Measurements from ENCODE around the gene YWHAB.

YWHAB gene

DNA sequence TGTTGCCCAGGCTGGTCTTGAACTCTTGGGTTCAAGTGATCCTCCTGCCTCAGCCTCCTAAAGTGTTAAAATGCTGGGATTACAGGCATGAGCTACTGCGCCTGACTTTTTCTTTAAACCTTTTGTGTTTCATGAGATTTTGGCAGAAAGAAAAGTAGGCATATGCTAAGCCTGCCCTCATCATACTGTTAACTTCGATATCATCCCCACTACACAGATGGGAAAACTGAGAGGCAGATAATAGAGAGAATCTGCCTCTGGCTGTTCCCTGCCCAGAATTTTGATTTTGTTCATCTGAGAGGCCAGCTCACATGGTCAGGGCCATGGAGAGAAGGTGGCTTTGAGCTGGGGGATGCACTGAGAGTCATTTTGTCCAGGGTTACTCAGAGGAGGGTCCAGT is 31.9 kb downstream of the YWHAB start:
- no peak for DNase-seq

DNA sequence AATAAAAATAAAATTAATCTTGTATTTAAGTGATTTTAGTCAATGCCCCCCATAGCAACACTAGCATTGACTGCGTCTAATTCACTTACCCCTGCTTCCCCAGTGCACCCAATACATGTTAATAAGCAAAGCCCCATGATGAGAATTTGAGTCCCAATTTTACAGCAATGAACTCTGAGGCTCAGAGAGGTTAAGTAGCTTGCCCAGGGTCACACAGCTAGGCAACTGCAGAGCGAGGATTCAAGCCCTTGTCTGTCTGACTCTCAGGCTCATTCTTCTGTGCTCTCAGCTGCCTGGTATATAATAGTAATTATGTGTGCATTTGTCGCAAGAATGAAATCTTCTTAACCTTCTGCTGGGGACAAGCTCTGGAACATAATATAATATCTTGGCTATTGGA is 32.8 kb downstream of the YWHAB start:
- no peak for DNase-seq

DNA sequence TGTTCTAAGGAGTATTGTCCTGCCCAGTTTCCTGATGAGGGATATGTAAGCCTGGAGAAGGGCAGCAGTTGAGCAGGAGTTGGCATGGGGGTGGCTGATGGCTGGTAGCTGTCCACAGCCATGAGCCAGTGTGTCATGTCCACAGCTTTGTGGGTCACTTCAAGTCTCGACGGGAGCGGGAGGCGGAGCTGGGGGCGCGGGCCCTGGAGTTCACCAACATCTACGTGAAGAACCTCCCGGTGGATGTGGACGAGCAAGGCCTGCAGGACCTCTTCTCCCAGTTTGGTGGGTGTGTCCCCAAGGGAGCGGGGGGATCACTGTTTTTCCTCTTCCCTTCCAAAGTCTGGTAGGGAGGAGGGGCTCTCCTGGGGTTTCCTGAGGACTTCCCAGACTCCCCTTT is 33.3 kb downstream of the YWHAB start:
- no peak for DNase-seq

DNA sequence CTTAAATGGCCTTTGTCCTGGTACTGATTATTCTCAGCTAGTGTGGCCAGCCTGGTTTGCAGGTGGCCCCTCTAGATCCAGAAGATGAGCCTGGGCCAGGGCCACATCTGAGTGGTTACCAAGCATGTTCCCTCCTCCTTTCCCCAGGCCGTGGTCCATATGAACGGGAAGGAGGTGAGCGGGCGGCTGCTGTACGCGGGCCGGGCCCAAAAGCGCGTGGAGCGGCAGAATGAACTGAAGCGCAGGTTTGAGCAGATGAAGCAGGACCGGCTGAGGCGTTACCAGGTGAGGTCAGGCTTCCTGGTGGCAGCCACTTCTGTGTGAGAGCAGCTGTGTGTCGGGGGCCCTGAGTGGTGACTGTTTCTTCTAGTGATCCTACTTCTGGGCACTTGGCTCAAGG is 35.9 kb downstream of the YWHAB start:
- DNase-seq = no peak

DNA sequence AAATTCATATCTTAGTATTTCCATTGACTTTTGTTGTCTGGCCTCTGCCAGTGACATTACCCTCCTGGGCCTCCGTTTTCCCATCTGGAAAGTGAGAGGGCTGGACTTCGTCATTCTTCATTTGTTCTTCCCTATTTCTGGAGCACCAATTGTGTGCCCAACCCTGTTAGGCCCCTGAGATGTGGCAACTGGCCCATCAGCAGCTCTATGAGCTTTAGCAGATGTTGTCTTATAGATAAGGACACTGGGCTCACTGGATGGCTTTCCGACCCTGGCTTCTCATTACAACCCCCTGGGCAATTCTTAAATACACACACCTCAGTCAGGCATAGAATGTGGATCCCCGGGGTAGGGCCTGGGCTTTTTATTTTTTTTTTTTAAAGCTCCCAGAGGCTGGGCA is 39.0 kb downstream of the YWHAB start:
- no peak for DNase-seq

DNA sequence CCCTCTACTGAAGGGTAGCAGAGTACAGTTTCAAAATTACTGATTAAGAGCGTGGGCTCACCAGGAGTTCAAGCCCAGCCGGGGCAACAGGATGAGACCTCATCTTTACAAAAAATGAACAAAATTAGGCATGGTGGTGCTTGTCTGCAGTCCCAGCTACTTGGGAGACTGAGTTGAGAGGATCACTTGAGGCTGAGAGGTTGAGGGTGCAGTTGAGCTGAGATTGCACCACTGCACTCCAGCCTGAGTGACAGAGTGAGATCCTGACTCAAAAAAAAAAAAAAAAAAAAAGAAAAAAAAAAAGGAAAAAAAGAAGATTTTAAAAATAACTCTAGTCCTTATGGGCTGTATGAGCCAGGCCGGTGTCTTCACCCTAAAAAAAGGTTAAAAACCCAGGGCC is 43.1 kb downstream of the YWHAB start:
- DNase-seq = no peak

DNA sequence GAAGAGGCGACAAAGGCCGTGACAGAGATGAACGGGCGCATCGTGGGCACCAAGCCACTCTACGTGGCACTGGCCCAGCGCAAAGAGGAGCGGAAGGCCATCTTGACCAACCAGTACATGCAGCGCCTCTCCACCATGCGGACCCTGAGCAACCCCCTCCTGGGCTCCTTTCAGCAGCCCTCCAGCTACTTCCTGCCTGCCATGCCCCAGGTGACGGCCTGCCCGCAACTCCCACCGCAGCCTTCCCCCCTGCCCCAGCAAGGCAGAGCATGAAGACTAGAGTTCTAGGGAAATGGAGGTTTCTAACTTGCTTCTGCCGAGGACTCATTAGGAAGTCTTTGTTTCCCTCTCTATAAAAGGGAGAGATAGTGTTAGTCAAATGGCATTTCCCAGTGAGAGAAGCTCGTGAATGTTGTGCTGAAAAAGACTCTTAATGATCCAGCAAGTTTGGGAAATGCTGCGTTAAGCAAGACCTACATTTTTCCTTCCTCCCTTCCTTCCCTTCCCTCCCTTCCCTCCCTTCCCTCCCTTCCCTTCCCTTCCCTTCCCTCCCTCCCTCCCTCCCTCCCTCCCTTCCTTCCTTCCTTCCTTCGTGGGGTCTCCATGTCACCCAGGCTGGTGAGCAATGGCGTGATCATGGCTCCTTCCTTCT is 45.1 kb downstream of the YWHAB start:
- no peak for DNase-seq

DNA sequence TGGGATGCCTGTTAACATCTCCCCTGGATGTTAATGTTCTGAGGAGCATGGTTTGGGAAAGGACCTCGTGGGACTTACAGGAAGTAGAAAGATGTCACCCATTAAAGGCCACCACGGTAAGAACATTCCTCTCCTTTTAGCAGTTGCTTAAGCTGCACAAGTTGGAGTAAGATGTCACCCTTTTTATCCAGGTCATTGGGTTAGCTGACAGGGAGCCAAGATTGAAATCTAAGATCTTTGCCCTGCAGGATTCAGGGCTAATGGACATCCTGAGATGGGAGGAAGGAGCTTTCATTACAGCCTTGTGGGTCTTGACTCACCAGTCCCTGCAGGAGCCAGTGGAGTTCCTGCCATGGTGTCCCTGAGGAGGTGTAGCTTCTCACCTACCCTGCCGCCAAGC is 46.4 kb downstream of the YWHAB start:
- no peak for DNase-seq

DNA sequence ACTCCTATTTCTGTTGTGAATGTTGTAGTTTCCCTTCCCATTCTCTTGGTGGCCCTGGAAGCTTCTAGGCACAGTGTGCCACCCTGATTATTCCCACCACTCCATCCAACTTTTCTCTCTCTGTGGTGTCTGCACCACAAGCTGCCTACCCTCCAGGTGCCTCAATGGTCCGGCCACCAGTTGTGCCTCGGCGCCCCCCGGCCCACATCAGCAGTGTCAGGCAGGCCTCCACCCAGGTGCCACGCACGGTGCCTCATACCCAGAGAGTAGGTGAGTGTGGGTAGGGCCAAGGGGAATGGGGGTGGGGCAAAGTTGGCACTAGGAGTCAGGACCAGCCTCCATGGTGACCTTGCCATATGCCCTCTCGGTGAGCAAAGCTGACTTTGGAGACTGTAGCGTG is 47.4 kb downstream of the YWHAB start:
- no peak for DNase-seq

DNA sequence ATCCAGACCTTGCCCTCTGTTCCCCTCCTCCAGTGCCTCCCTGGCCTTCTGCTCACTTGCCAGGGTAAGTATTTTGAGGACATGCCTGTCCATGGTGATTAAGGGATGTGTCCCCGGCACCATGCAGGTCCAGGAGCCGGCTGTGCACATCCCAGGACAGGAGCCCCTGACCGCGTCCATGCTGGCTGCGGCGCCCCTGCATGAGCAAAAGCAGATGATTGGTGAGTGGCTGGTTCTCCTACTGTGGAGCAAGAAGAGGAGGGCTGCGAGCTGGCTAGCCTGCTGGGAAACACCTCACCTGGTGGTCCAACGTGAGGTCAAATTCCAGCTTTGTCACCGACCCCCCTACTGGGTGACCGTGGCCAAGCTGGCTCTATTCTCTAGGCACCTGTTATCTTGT is 51.0 kb downstream of the YWHAB start:
- no peak for DNase-seq

DNA sequence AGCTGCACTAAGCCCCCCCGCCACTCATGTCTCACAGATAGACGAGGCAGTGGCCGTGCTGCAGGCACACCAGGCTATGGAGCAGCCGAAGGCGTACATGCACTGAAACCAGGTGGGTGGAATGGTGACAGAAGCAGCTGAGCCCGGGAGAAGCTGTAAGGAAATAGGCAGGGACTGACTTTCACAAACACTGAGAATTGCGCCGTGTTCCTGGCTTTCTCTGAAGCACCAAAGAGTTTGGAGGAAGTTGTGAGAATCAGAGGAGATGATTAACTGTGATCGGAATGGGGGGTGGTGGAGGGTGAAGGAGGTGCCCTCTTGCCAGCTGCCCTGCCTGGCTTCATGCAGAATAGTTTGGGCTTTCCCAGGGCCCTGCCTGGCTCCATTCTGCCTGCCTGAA is 53.1 kb downstream of the YWHAB start:
- no peak for DNase-seq

DNA sequence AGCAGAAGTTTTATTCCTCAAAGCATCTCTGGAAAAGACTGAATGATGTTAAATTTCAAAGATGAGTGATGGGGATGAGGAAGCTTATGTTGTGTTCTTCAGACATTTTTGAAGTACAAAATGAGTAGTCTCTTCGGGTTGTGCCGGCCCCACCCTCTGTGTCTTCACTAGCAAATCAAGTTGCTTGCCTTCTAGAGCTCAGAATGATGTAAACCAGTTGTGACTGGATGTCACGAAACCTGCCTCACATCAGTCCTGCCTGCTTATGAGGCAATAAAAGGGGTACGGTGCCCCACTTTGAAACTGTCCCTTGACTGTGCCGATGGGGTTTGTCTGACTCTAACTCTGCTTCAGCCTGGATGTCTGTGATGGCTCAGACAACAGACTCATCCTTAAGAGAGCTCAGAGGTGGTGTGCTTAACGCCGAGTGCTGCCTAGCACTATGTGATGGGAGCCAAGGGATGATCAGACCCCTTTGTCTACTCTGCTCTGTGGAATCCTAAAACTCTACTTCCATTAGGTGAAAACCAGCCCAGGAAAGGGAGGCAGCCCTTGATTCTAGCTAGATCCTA is 55.7 kb downstream of the YWHAB start:
- no peak for DNase-seq

DNA sequence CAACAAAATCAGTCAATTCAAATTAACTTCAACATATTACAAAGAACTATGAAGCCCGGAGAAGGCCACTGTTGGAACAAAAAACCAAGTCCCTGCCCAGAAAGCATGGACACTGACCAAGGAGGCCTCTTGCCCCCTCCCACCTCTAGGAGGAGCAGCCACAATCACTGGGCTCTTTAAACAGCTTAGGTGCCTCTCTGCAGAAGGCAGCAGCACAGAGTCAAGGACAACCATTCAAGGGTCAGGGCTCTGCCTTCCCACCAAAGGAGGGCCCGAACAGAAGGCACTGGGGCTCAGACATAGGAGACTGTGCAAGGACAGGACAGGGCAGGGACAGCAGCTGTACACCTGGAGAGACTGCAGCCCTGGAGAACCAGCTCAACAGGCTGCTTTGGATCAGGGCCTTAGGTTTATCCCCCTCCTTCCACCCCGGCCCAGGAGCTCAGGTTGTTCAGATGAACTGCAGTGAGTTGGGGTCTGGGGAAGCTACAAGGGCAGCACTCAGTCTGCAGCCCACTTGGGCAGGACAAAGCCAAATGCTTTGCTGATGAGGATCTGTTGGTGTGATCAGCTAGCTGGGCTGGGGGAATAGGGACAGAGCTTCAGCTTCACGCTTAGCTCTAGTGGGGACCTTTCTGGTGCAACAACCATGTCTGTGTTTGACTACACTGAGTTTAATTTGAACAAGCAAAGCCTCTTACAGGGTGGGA is 56.9 kb downstream of the YWHAB start:
- DNase-seq = no peak

DNA sequence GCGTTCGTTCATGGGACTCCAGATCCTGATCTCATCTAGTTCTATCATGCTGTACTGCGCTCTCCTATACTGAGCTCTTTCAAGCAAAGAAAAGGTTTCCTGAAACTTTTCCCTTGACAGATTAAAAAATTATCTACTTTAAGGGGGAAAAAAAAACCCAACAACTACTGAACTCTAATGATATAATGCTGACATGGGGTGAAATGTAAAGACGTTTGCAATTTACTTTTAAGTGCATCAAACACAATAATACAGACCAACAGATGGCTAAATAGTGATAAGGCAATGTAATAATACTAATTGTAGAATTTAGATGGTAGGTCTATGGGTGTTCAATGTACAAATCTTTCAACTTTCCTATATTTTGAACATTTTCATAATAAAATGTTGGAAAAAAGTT is 58.3 kb downstream of the YWHAB start:
- no peak for DNase-seq

DNA sequence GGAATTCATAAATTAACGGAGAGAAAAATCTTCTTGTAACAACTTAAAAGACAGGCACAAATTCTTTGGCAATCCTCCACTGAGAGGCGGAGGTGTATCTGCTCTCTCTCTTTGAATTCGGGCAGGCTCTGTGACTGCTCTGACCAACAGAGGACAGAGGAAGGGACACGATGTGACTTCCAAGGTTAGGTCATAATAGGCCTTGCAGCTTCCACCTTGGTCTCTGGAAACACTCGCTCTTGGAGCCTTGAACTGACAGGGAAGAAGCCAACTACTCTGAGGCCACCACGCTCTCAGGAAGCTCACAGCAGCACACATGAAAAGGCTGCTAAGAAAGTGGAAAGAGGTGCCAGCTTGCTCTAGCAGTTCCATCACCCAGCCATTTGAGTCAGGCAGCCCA is 59.8 kb downstream of the YWHAB start:
- no peak for DNase-seq

DNA sequence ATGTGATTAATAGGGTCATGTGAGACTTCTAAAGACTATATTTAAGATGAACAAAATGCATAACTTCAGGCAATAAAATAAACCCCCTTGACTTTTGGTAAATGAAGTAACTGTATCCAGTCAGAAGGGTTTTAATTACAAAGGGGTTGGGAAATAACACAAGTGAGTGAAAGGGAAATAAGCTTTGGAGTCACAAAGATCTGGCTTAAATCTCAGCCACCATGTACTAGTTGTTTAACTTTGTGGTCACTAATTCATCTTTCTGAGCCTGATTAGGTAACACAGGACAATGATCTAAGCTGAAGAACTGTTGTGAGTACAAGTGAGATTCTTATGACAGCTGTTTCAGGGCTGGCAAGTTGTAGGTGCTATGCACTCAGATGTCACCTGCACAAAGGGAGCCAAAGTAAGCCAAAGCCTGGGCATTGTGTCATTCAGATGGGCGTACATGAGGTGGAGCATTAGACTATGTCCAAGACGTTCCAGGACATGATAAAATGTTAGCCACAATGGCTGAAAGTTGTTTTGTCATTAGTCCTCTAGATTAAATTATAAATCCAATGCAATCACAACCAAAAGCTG is 60.9 kb downstream of the YWHAB start:
- DNase-seq = no peak

DNA sequence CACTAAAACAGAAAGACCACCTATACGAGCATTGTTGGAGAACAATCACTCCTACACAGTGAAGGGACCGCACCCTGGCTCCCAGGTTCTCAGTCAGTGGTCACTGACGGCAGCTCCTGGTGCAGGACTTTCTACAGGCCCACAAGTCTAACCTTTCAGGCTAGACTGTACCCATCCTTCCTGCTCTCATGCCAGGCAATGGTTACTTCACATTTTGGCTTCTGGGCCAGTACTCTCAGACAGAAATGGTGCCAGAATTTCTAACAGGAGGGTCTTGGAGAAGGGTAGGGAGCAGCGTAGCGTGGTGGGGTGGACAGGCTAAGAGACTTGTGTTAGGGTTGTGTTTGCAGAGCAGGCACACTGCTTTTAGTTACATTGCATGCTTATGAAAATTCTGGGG is 62.6 kb downstream of the YWHAB start:
- no peak for DNase-seq

DNA sequence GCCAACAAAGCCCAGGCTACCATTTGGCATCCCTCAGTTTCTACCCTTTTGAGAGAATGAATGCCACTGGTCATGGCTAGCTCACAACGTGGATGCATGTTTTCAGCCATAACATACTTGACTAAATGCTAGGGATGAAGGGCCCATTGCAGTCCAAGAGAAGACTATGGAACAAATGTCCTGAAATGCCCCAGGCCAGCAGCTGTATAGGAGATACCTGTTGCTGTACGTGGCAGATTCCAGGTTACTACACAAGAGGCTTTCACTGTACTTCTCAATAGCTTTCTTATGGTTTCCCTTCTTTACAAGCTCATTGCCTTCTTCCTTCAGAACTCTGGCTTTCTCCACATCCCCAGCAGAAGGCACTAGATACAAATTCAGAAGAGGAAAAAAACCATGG is 63.0 kb downstream of the YWHAB start:
- DNase-seq = no peak

DNA sequence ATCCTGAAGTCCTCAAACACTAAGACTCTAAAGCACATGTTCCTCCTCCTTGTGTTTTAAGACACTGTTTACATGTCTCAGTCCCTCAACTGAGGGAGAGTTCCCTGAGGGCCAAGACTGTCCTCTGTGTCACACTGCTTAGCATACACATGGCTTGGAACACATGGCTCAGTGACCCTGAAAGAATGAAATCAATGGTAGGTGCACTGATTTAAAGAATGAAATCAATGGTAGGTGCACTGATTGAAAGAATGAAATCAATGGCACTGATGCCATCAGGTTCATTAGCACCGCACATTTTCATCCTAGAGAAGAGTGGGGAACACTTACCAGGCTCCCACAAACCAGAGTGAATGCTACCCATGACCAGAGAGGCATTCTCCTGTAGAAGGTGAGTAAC is 64.9 kb downstream of the YWHAB start:
- DNase-seq = no peak

DNA sequence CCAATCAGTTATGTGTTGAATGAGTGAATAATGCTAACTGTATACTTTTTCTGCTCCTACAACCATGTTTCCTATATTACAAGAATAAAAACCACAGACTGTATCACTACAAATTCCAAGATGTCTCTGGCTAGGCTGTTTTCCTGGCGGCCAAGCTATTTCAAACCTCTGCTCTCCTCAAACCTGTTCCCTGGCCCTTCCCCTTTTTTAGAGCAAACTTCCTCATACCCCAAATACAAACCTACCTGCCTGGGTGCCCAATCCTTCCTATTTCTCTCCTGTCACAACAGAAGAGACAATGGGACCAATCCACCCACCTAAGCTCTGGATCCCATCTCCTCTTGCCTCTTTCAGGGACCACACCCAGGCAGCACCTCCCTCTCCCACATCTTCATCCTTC is 67.2 kb downstream of the YWHAB start:
- no peak for DNase-seq

DNA sequence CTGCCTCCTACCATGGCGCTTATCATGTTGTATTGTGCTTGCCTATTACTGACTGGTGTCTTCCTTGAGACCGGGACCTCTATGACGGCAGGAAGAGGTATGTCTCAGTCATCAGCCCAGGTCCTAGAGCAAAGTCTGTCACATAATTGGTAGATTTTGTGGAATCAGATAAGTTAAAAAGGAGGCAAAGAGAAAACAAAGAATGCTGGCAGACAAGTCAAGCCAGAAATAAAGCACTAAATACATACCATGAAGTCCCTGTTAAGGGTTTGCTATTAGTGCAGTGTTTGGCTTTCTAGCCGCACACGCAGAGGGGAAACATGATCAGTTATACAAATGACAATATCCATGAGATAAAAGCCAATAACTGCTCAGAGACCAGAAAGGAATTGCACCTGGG is 68.7 kb downstream of the YWHAB start:
- DNase-seq = no peak

DNA sequence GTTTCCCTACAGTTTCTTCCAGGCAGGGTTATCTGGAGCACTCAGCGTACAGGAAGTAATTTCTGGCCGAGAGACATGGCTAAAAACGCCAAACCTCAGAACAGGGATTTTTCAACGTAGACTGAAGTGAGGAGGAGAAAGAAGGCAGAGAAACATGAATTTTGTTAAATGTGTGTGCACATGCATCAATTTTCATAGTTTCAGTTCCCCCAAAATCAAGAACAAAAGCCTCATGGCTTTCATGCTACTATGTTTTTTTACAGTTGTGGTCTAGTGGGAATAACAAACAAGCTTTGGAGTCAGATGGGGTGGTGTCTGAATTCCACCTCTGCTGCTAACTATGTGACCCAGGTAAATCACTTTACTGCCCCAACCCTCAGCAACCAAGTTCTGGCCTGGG is 69.8 kb downstream of the YWHAB start:
- no peak for DNase-seq

DNA sequence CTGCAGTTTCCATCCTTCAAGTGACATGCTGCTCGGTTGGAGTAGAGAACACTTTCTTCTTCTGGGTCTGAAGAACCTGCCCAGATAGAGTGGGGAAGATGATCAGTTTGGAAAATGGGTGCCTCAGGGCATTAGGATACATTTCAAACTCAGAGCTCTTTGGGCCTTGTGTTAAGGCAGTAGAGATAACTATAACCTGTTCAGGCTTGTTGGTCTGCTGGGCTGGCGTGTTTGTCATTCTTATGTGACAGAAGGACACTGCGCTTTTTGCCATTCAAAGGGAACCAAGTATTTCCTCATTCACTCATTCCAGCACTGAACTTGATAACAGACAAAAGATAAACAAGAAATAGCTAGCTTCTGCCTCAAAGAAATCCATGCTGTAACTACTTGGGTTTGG is 70.9 kb downstream of the YWHAB start:
- no peak for DNase-seq

Measured in KG1 (cell line).